Stimulated activated CD4-positive, alpha-beta T cell treated with anti-CD3 and anti-CD28 coated beads, TNF-alpha, amount 100 ng/mL, for 24 hours (primary cell): ENCODE results near the gene SLC39A1.

Experiments used
- DNase-seq, 3 experiments: peaks; one replicate each; pipeline ENCODE4 v3.0.0-alpha.2; 2020; ENCODE audit warnings: low read depth in 3 of 3

The SLC39A1 gene

DNA sequence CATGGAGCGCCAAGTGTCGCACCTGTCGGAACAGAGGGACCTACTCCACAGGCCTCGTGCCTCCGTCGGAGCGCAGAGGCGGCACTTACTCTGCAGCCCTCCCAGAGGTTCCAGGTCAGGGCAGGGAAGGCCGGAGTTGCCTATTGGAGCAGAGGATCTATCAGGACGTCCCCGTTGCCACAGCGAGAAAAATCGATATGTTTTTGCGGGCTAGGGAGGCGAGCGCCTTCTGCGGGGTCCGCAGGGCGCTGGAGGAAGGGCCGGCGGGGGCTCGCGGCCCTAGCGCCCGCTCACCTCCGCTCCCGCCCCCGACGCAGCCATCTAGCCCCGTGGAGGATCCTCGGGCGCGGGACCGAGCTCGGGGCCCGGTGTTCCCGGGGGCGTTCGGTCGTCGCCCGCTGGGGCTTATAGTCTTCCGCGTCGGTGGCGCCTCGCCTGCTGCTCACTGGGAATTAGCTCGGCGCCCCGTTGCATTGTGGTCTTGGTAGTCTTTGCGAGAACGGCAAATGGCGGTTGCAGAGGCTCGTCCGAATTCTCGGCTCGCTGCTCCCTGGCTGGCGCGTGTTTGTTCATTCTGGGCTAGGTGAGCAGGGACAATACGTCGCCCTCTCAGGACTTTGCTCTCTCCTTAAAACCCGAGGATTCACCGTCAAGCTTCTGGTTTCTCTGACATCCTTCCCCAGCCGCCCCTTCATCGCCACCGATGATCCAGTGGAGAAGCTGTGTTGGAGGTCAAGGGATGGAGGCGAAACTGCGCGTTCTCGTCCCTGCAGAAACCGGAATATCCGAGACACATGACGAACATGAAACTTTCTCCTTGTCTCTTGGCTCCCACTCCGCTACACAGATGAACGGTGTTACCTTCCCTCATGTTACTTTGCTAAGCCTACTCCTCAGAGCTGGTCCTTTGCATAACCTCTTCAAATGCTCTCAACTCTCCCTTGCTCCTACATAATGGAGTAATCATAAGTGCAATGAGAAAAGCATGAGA lies 14.2 kb upstream of the SLC39A1 start, which contains the start of gene JTB:
Gene JTB, minus strand, starts transcription at position 425 of the 991 bp plus-strand sequence. Its CDS starts 422 bp downstream, at position 3.
- peak; percentile 74 to 86 (median 80) for DNase-seq

DNA sequence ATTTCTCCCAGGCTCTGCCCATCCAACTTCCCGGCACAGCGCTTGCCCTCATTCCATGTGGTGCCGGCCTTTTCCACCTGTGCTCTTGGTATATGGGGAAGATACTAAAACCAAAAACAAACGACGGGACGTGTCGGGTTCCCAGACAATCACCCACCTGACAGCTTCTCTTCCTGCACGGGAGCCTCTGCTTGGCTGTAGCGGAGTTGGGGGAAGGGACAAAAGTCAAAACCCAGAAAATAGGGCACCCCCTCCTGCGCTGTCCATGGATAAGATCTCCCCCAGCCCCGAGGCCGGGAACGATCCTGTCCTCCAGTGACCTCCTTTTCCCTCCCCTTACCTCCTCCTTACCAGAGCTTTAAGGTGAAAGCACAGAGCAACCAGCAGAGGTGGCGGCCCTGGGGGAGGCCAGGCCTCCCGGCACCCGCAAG lies 13.5 kb upstream of the SLC39A1 start:
- no peak for DNase-seq

DNA sequence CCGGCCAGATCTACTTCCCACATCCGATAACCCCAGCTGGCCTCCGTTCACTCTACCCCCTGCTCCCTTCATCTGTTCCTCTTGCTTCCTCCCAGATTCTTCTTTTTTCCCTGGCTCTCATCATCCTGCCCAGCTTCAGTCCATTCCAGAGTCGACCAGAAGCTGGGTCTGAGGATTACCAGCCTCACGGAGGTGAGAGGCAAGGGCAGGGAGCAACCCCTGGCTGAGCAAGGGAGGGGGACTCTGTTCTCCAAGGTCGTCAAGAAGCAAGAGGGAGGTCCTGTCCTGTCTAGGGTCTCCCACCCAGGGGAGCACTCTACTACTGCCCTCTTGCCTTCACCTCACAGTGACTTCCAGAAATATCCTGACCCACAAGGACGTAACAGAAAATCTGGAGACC lies 10.2 kb upstream of the SLC39A1 start:
- no peak for DNase-seq

- no peak for DNase-seq
These were observed 9.7 kb upstream of the SLC39A1 start for GRCh38 chr1:153973071-153973470.

DNA sequence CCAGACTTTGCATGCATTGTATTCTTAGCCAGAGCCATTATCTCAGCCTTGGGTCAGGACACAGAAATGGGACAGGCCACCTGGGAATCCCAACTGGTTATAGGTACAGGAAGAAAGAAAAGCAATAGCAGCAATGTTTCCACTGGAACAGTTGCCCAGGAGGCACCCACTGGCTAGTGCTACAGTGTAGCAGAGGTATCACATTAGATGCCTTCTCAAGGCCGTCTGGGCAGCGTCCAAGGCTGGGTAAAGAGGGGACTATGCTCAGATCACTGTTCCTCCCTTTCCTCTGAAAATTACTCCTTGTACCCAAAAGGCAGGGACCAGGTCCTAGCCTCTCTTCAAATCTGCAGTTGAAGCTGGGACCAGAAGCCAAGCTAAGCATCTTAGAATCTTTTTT lies 7.0 kb upstream of the SLC39A1 start:
- DNase-seq, result no peak

DNA sequence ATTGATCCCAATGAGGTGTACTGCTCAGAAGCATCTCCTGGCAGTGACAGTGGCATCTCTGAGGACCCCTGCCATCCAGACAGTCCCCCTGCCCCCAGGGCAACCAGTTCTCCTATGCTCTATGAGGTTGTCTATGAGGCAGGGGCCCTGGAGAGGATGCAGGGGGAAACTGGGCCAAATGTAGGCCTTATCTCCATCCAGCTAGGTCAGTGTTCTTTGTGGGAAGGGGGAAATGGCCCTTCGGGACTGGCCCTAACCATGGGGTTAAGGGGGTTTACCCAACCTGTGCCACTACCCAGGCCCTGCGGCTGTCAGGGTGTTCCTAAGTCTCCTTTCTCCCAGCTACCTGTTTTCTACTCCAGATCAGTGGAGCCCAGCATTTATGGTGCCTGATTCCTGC lies 5.6 kb upstream of the SLC39A1 start:
- no peak for DNase-seq

GRCh38 chr1:153968408-153968807 lies 5.1 kb upstream of the SLC39A1 start:
- DNase-seq, result no peak

DNA sequence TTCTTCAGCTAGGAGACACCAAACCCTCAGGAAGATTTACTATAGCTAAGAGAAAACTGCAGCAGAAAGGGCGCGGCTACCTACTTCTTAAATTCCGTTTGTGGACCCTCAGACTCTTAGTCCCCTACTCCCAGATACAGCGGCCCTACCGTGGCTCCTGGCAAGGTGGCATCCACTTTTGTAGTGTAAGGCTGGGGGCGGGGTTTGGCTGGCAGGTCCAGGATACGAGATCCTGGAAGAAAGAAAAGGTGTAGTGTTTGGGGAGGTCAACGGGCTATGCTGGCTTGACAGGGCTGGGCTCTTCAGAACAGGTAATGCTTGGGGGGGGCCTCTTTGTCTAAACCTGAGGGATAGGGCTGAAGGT lies 4.6 kb upstream of the SLC39A1 start:
- DNase-seq, result no peak

- peak; percentile 60 to 83 (median 75) for DNase-seq
These were observed 4.0 kb upstream of the SLC39A1 start, which contains the start of gene CREB3L4 for GRCh38 chr1:153967107-153967999. Gene CREB3L4 (plus strand): TSS chr1:153967902. CDS start chr1:153968526, 624 bp downstream.

DNA sequence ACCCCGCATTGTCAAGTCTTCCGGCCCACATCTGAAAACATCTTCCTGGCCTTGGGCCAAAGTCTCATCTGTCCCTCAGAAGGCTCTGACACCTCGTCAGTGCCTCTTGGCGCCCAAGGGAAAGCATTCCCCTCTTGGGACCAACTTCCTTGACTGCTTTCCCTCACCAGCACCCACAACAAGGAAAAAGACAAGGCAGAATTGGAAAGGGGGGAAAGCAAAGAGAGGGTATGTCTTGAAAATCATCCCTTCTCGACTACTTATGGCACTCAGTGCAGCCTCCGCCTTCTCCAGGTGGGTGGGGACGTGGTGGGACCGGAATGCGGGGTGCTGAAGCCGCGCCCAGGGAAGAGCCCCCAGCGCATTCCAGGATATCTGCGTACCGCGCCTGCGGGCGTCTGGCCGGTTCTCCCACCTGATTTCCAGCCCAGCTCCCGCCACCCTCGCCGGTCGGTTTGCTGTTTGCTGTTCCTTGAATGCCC lies 554 bp upstream of the SLC39A1 start:
- peak in 1 of 3 experiments; percentile 14 for DNase-seq

- no peak for DNase-seq
These were observed 978 bp downstream of the SLC39A1 start for GRCh38 chr1:153962088-153963029.

- no peak for DNase-seq
These were observed 1.9 kb downstream of the SLC39A1 start for GRCh38 chr1:153961421-153961820.

DNA sequence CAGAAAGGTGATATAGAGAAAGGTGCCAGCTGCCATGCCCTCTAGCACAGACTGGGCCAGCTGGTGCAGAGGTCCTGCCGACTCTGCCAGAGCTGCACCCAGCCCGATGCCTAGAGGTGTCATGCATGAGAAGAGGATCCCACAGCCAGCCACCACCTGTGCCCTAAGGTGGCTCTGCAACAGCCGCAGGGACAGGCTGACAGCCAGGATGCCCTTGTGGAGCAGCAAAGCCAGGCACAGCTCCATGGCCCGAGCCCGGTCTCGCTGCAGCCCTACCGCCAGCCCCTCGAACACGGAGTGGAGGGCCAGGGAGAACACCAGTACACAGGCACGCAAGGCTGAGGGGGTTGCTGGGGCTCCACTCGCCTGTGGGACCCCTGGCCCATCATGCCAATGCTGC lies 3.1 kb downstream of the SLC39A1 start:
- DNase-seq, result no peak

- DNase-seq, result no peak
These were observed 3.9 kb downstream of the SLC39A1 start for GRCh38 chr1:153959454-153959853.

- DNase-seq, result no peak
These were observed 4.4 kb downstream of the SLC39A1 start for GRCh38 chr1:153958961-153959260.

GRCh38 chr1:153958111-153958960 lies 5.0 kb downstream of the SLC39A1 start, which contains the start of gene CRTC2:
Gene CRTC2 (minus strand): TSS chr1:153958612. CDS start chr1:153958497, 115 bp downstream.
- DNase-seq, result peak; percentile 94 to 97 (median 97)

DNA sequence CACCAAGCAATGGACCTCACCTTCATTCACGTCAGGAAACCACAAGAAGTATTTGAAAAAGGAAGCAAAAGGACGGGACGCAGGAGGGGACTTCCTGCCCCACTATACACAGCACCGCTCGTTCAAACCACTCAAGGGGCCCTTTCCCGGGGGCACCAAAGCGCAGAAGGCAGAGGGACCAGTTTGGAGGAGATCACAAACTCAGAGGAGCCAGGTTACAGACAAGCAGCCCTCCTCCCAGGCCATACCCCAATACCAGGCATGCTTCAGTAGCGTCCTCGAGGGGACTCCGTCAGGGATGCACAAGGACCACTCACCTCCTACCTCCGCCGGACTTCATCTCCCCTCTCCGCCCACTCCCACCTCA lies 5.6 kb downstream of the SLC39A1 start:
- peak in 1 of 3 experiments; percentile 39 for DNase-seq

- DNase-seq, result no peak
These were observed 6.2 kb downstream of the SLC39A1 start for GRCh38 chr1:153956997-153957715.

- no peak for DNase-seq
These were observed 8.5 kb downstream of the SLC39A1 start for GRCh38 chr1:153954826-153955225.
